GM12801 (cell line): Measurements from ENCODE around the gene ZBTB7C.

Experiments
- CTCF ChIP-seq: IDR thresholded peaks from one replicate; pipeline ENCODE4 v1.5.1; 2011; ENCODE audit warnings: control low read depth; ENCODE audit not compliant: insufficient read length; ENCODE audit errors: extremely low read depth

The ZBTB7C gene

DNA sequence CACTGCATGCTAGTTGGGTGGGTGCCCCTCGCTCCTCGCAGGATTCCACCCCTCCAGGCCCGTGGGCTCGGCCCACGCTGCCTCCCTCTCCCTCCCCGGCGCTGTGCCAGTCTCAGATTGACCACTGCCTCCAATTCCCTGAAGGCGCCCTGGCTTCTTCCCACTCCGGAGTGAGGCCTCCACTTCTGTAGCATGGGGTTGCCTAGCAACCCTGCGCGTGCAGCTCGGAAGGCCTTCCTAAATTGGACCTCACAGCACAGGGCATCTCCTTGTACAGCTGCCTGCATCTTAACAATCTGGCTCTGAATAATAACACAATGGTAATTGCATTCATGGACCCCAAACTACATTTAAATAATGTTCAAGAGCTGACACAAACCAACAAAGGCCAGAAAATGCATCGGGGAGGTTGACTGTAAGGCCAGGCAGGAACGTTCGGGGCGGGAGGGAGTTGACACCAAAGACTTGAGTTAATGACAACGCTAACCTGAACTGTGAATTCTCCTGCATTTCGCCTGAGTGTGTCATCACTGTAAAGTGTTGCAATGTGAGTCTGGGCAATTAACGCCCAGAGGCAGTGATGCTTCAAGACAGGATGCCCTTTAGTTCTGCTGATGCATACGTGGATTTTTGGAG, 222.9 kb downstream of the ZBTB7C start:
- TF ChIP-seq CTCF, result no peak

- TF ChIP-seq CTCF, result no peak
These were observed 225.1 kb downstream of the ZBTB7C start for GRCh38 chr18:48184118-48184517.

DNA sequence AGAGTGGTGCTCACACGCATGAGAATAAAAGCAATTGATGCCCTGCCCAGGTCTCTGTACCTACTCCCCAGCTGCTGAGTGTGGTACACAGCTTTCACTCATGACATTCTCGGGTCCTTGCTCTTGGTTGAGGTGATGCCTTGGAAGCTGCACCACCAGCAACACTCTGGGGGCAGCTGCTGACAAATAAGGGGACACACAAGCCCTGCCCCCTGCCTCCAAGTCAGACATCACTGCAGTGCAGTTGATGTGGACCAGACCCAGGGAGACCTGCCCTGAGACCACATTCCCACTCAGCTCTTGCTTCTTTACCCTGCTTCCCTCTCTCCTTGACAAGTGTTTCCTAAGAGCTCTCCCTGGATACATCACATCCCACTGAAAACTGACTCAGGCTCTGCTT, 225.6 kb downstream of the ZBTB7C start:
- no peak for TF ChIP-seq CTCF

DNA sequence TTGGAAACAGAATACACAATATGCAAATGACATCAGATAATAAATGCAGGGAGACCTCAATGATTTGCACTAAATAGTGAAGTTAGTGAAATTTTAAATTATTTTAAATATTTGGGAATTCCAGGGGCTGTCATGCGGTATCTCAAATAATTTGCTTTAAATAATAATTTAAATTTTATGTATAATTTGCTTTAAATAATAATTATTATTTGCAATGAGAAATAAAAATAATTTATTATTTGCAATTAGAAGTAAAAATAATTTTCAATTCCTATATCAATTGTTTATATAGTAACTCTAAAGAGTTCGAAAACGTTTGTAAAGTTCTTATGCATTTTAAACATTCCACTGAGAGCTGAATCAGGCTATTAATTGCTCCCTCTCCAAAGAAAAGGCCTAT, 226.4 kb downstream of the ZBTB7C start:
- no peak for TF ChIP-seq CTCF

DNA sequence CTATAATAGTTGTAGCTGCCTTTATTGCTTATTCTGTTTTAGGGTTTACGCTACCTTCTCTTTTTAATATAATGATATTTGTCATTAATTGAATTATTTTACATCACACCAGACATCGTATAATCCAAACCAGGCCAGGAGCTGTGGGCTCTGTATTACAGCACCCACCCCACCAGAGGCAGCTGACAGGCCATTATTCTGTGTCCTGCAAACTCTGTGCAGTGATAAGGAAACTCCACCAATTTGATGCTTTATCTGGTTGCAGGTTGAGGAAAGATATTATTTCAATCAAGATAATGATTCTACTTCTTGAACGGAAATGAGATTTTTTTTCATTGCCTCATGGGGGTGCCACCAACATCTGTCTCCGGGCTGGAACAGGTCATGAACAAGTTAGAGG, 227.3 kb downstream of the ZBTB7C start:
- no peak for TF ChIP-seq CTCF

DNA sequence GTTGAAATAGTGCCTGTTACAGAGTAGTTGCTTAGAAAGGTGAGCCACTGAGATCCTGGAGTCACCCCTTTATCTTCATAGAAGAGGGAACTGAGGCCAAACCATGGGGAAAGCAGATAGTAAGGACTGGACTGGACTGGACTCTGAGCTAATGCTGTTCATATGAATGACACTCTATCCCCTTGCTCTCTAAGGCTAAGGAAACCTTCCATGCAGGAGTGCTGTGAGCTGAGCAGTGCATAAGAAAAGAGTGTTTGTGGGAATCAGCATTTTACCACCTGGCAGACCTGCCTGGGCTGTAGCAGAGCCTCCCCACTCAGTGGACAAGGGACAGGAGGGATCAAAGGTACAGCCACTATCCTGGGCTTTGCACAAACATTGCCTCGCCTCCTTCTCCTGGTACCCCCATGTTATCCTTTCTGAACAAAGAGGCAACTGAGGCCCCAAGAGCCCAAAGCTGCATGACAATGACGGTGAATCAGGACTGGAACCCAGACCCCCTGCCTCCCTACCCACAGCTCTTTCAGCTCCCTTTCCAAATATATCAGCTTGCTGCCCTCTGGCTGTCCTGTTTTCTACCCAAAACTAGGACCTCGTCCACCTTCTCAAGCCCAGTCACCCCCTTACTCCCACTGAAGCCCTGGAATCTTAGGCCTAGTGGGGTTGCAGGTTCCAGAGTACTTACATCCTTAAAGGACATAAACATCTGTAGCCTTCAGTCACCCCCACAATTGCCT, 227.9 kb downstream of the ZBTB7C start:
- no peak for TF ChIP-seq CTCF

DNA sequence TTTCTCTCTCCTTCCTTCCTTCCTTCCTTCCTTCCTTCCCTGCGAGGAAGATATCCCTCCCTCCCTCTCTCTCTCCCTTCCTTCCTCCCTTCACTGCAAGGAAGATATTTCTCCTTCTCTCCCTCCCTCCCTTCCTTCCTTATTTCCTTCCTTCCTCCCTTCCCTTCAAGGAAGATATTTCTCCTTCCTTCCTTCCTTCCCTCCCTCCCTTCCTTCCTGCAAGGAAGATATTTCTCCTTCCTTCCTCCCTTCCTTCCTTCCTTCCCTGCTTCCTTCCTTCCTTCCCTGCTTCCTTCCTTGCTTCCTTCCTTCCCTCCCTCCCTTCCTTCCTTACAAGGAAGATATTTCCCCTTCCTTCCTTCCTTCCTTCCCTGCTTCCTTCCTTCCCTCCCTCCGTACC, 229.5 kb downstream of the ZBTB7C start:
- TF ChIP-seq CTCF, result no peak
